ENCODE data around the gene KCNA10. TPM values are rescaled to one million over a fixed set of nuclear protein-coding genes. Genes with fewer than 3 reads are reported as not detected.

KCNA10 gene
- total RNA-seq, 1 donor from 2014 or later = not detected

DNA sequence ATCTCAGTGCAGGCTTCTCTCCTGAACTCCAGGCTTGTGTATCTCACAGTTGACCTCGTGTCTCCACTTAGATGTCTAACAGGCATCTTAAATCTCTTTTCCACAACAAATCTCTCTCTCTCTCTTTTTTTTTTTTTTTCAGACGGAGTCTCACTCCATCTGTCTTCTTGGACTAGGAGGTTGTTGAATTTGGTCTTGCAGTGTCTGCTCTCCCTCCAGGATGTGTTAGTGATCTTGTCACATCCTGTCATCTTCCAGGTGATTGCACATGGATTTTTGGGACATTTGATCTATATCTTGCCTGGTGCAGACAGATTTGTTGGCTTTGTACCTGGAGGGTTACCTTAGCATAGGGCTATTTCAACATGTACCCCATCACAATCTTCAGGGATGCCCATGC lies 26.5 kb upstream of the KCNA10 start:
- peaks cover 14% of the 10 kb centered on the region for H3K27me3 Mint-ChIP-seq
- H3K27ac Mint-ChIP-seq = no peak overlapping the region
- no peak overlapping the region for H3K4me3 Mint-ChIP-seq
- POLR2A ChIA-PET = no interaction called here
- H3K4me1 Mint-ChIP-seq = no peaks in the 10 kb centered on the region
- no peaks in the 10 kb centered on the region for H3K9me3 Mint-ChIP-seq
- no peaks in the 10 kb centered on the region for H3K36me3 Mint-ChIP-seq (ENCODE audit: low read depth)
- intact Hi-C loops (cut with micrococcal nuclease) = no loop called here
- TF ChIP-seq, protein P1, sequence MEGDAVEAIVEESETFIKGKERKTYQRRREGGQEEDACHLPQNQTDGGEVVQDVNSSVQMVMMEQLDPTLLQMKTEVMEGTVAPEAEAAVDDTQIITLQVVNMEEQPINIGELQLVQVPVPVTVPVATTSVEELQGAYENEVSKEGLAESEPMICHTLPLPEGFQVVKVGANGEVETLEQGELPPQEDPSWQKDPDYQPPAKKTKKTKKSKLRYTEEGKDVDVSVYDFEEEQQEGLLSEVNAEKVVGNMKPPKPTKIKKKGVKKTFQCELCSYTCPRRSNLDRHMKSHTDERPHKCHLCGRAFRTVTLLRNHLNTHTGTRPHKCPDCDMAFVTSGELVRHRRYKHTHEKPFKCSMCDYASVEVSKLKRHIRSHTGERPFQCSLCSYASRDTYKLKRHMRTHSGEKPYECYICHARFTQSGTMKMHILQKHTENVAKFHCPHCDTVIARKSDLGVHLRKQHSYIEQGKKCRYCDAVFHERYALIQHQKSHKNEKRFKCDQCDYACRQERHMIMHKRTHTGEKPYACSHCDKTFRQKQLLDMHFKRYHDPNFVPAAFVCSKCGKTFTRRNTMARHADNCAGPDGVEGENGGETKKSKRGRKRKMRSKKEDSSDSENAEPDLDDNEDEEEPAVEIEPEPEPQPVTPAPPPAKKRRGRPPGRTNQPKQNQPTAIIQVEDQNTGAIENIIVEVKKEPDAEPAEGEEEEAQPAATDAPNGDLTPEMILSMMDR (IDR thresholded peaks at IDR 0.05) = no peak
- ATAC-seq (ENCODE audit: low read depth) (no peak), DNase-seq (no peak)
- CTCF ChIA-PET = no interaction called here

DNA sequence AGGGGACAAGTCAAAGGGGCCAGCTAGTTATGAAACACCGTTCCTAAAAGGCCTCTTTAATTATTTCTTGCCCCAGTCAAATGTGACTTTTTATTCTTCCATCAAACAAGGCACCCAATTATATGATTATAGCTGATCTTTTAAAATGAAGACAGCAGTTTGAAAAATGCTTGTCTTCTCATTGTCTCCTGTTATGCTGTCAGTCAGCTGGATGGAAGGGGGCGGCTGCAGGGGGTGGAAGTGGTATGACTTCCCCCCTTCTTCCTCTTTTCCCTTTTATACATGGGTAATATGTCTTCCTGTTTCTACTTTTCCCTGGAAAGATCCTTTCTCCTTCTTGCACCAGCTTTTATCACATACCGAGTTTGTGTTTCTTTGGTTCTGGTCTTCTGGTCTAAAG lies 25.8 kb upstream of the KCNA10 start:
- Mint-ChIP-seq H3K4me3 (no peak overlapping the region), H3K36me3 (ENCODE audit: low read depth) (no peaks in the 10 kb centered on the region), H3K9me3 (no peaks in the 10 kb centered on the region), H3K27ac (no peak overlapping the region), H3K27me3 (peaks cover 10% of the 10 kb centered on the region), H3K4me1 (no peaks in the 10 kb centered on the region)
- DNase-seq (no peak), ATAC-seq (ENCODE audit: low read depth) (no peak)
- POLR2A ChIA-PET = no interaction called here
- TF ChIP-seq, protein P1 (IDR thresholded peaks at IDR 0.05) = no peak
- CTCF ChIA-PET = interaction anchor here (0.6 kb wide), 1 partner anchor 341 kb away, joined by 3 read pairs; no protein-coding TSS in a partner anchor
- intact Hi-C loops (cut with micrococcal nuclease) = no loop called here

DNA sequence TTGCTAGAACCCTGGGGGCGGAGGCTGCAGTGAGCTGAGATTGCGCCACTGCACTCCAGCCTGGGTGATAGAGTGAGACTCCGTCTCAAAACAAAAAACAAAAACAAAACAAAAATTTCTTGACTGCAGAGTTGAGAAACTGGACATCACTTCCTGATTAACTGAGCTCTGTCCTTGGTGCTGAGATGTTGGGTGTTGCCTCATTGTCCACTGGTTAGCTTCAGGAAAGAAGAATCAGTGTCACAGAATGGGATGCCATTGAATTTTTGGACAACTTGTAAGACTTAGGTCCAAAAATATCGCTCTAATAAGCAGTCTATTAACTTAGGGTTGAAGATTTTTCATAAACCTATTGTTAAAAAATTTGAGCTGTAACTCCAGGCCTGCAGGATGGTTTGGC lies 23.8 kb upstream of the KCNA10 start:
- ATAC-seq (ENCODE audit: low read depth) (no peak), DNase-seq (no peak)
- no peak overlapping the region for H3K4me3 Mint-ChIP-seq
- H3K9me3 Mint-ChIP-seq = no peaks in the 10 kb centered on the region
- ChIA-PET CTCF (interaction anchor here (1.5 kb wide), 1 partner anchor 13 kb away, joined by 5 read pairs; no protein-coding TSS in a partner anchor), POLR2A (interaction anchor here (0.6 kb wide), 1 partner anchor 312 kb away, joined by 3 read pairs; no protein-coding TSS in a partner anchor)
- no peak overlapping the region for H3K27ac Mint-ChIP-seq
- no peaks in the 10 kb centered on the region for H3K4me1 Mint-ChIP-seq
- peaks cover 15% of the 10 kb centered on the region for H3K27me3 Mint-ChIP-seq
- TF ChIP-seq, protein P1 (IDR thresholded peaks at IDR 0.05) = no peak
- intact Hi-C loops (cut with micrococcal nuclease) = no loop called here
- H3K36me3 Mint-ChIP-seq (ENCODE audit: low read depth) = no peaks in the 10 kb centered on the region

DNA sequence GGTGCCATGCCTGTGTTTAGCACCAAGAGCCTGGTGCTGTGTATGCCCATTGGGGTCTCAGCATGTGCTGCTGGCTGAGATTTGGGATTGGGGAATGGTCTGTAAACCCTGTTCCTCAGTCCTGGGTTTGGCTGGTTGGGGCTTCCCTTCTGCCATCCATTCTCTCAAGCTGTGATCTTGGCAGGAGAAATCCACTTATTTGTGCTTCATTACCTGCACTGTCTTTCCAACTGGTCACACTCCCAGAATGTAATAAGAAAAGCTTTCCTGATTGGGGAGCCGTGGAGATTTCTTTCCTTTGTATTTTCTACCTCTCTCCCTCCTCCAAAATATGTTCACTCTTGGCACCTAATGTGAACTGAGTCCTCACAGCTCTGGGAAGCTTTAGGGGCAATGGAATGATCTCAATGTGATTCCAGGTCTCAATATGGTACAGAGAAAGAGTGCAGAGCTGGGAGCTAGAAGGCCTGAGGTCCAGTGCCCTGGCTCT lies 23.0 kb upstream of the KCNA10 start:
- Mint-ChIP-seq H3K36me3 (ENCODE audit: low read depth) (no peaks in the 10 kb centered on the region), H3K4me1 (no peaks in the 10 kb centered on the region), H3K9me3 (no peaks in the 10 kb centered on the region), H3K4me3 (no peak overlapping the region), H3K27me3 (peaks cover 13% of the 10 kb centered on the region), H3K27ac (no peak overlapping the region)
- intact Hi-C loops (cut with micrococcal nuclease) = no loop called here
- TF ChIP-seq, protein P1 (IDR thresholded peaks at IDR 0.05) = no peak
- no peak for DNase-seq
- POLR2A ChIA-PET = no interaction called here
- CTCF ChIA-PET = no interaction called here
- no peak for ATAC-seq (ENCODE audit: low read depth)

DNA sequence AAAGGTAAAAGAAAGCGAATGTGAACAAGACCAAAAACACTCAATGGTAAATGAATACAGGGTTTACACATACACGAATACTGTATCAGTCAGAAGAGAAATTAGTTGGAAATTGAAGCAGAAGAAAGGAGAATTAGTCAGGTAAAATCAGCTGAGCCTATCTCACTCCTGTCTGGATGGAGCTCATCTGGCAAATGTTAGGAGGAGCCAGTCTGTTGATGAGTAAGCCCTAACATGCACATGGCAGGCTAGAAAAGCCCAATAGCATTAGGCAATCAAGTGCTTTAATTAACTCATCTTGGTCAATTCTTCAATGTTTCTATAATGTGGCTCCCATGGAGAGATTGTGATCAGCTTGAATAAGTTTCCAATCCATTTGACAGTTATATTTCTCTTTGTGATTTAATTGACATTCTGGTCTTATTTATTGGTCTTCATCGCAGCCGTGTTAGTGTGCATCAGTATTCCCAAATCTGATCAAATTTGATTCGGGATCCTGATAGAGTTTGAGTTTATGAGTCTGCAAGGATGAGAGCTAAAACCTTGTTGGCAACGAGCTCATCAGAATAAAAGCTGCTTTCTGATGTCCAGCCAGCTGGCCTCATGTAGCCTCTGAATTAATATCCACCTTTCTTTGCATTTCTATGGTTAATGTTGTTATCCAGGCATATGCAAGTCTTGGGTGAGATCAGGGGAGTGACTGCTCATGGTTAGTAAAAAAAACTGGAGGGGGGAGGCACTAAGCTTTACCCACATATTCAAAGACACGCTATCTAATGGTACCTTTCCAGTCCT lies 22.1 kb upstream of the KCNA10 start:
- ATAC-seq (ENCODE audit: low read depth) = no peak
- H3K27me3 Mint-ChIP-seq = peaks cover 13% of the 10 kb centered on the region
- H3K9me3 Mint-ChIP-seq = no peaks in the 10 kb centered on the region
- no peaks in the 10 kb centered on the region for H3K4me1 Mint-ChIP-seq
- DNase-seq = no peak
- intact Hi-C loops (cut with micrococcal nuclease) = no loop called here
- no peaks in the 10 kb centered on the region for H3K36me3 Mint-ChIP-seq (ENCODE audit: low read depth)
- ChIA-PET CTCF (interaction anchor here (1.2 kb wide), 1 partner anchor 14 kb away, joined by 3 read pairs; no protein-coding TSS in a partner anchor), POLR2A (no interaction called here)
- no peak overlapping the region for H3K4me3 Mint-ChIP-seq
- H3K27ac Mint-ChIP-seq = no peak overlapping the region
- TF ChIP-seq, protein P1 (IDR thresholded peaks at IDR 0.05) = no peak

All from activated B cell treated with CpG ODN at 0.5 μM for 24 hours (primary cell).